Osteoblast (primary cell): Measurements from ENCODE around the gene PLAAT1. TPM values are rescaled to one million over a fixed set of nuclear protein-coding genes. Genes with fewer than 3 reads are reported as not detected.

Source experiments
- DNase-seq: peaks from one replicate; pipeline ENCODE4 v3.0.0; 2011; ENCODE audit warnings: low spot score, mixed read lengths; ENCODE audit not compliant: insufficient read length; ENCODE audit errors: missing footprints
- H2AFZ ChIP-seq: 2 replicates; pipeline ENCODE4 v1.6.0; 2011; ENCODE audit warnings: mild to moderate bottlenecking, low read length
- H3K27ac ChIP-seq: 2 replicates; pipeline ENCODE4 v1.5.1; 2011; ENCODE audit warnings: mild to moderate bottlenecking, low read depth, low read length, moderate library complexity
- H3K27me3 ChIP-seq: 2 replicates; pipeline ENCODE4 v1.6.0; 2012; ENCODE audit warnings: mild to moderate bottlenecking, control low read depth, inconsistent platforms, low read length, moderate library complexity; ENCODE audit not compliant: insufficient read depth
- H3K36me3 ChIP-seq: 2 replicates; pipeline ENCODE4 v1.5.1; 2011; ENCODE audit warnings: mild to moderate bottlenecking, low read length, control low read depth, moderate library complexity; ENCODE audit not compliant: insufficient read depth
- H3K4me1 ChIP-seq: 2 replicates; pipeline ENCODE4 v1.5.1; 2011; ENCODE audit warnings: mild to moderate bottlenecking, low read length, control low read depth, moderate library complexity; ENCODE audit not compliant: insufficient read depth
- H3K4me2 ChIP-seq: 2 replicates; pipeline ENCODE4 v1.6.0; 2011; ENCODE audit warnings: mild to moderate bottlenecking, low read length; ENCODE audit not compliant: insufficient read depth
- H3K4me3 ChIP-seq: fragments of 200-600 bp; sonication (generic); 3 replicates; pipeline ENCODE4 v1.5.1; 2012; ENCODE audit warnings: mild to moderate bottlenecking, low read length, inconsistent platforms; ENCODE audit not compliant: insufficient read depth
- H3K79me2 ChIP-seq: 2 replicates; pipeline ENCODE4 v1.6.0; 2012; ENCODE audit warnings: mild to moderate bottlenecking, low read length, control low read depth, inconsistent platforms; ENCODE audit not compliant: insufficient read depth
- H3K9me3 ChIP-seq: 2 replicates; pipeline ENCODE4 v1.5.1; 2011; ENCODE audit warnings: low read depth, low read length, control low read depth
- H4K20me1 ChIP-seq: 2 replicates; pipeline ENCODE4 v1.6.0; 2012; ENCODE audit warnings: mild to moderate bottlenecking, low read length, control low read depth; ENCODE audit not compliant: insufficient read depth
- total RNA-seq: library from RNA; depleted of rRNA; stranded (reverse); fragments of >200 nt; gene quantifications from 2 replicates; pipeline ENCODE4 v1.2.3, GENCODE V29; 2012
- TF ChIP-seq, protein P1 (sequence below): IDR thresholded peaks from 2 replicates; pipeline ENCODE4 v1.5.1; 2011; ENCODE audit warnings: mild to moderate bottlenecking, low read depth, low read length, moderate library complexity; ENCODE audit errors: extremely low read depth

Gene PLAAT1
- total RNA-seq, 1 donor, result under 0.01 TPM

DNA sequence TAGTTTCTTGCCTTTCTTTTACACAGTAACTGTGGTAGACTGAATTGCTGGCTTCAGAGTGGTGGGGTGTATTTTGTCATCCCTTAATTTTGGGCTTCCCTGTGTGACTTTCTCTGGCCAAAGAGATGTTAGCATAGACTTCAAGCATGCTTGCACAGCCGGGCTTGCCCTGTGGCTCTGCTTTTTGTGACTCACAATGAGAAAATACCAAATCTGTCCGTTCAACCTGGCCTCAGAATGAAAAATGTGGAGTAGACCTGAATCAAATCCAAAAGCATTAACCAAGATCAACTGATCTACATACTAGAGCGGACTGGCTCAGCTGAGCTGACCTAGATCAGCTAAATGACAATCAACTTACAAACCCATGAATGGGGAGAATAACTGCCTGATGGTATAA is 51.4 kb downstream of the PLAAT1 start:
- no peaks in the 10 kb centered on the region for H3K27me3 ChIP-seq
- H3K4me2 ChIP-seq, result no peak overlapping the region
- H3K9me3 ChIP-seq, result no peaks in the 10 kb centered on the region
- TF ChIP-seq, protein P1, sequence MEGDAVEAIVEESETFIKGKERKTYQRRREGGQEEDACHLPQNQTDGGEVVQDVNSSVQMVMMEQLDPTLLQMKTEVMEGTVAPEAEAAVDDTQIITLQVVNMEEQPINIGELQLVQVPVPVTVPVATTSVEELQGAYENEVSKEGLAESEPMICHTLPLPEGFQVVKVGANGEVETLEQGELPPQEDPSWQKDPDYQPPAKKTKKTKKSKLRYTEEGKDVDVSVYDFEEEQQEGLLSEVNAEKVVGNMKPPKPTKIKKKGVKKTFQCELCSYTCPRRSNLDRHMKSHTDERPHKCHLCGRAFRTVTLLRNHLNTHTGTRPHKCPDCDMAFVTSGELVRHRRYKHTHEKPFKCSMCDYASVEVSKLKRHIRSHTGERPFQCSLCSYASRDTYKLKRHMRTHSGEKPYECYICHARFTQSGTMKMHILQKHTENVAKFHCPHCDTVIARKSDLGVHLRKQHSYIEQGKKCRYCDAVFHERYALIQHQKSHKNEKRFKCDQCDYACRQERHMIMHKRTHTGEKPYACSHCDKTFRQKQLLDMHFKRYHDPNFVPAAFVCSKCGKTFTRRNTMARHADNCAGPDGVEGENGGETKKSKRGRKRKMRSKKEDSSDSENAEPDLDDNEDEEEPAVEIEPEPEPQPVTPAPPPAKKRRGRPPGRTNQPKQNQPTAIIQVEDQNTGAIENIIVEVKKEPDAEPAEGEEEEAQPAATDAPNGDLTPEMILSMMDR, result no peak
- no peaks in the 10 kb centered on the region for H4K20me1 ChIP-seq
- no peaks in the 10 kb centered on the region for H3K4me1 ChIP-seq
- H3K79me2 ChIP-seq, result no peaks in the 10 kb centered on the region
- H3K27ac ChIP-seq, result no peak overlapping the region
- H3K36me3 ChIP-seq, result no peaks in the 10 kb centered on the region
- H2AFZ ChIP-seq, result no peak overlapping the region
- no peak overlapping the region for H3K4me3 ChIP-seq
- no peak for DNase-seq

DNA sequence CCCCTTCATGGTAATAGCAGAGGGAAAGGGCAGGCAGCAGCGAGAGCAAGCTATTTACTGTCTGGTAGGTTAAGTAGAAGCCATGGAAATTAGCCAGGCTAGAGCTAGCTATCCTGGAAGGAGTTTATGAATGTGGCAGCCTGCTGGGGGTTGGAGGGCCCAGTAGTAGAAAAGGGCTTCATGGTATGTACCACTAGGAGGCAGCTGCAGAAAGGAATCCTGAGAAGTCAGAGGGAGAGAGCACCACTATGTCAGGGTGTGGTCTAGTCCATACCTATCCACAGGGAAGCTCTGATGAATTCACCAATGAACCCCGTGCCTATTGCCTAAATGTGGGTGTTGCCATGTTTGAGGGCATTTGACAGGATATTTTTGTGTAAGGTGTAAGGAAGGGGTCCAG is 55.0 kb downstream of the PLAAT1 start:
- H2AFZ ChIP-seq, result no peak overlapping the region
- TF ChIP-seq, protein P1, result no peak
- H3K4me3 ChIP-seq, result no peak overlapping the region
- no peaks in the 10 kb centered on the region for H3K27me3 ChIP-seq
- no peaks in the 10 kb centered on the region for H3K4me1 ChIP-seq
- no peak overlapping the region for H3K27ac ChIP-seq
- no peaks in the 10 kb centered on the region for H3K79me2 ChIP-seq
- H3K4me2 ChIP-seq, result no peak overlapping the region
- no peaks in the 10 kb centered on the region for H4K20me1 ChIP-seq
- DNase-seq, result no peak
- H3K9me3 ChIP-seq, result no peaks in the 10 kb centered on the region
- no peaks in the 10 kb centered on the region for H3K36me3 ChIP-seq

DNA sequence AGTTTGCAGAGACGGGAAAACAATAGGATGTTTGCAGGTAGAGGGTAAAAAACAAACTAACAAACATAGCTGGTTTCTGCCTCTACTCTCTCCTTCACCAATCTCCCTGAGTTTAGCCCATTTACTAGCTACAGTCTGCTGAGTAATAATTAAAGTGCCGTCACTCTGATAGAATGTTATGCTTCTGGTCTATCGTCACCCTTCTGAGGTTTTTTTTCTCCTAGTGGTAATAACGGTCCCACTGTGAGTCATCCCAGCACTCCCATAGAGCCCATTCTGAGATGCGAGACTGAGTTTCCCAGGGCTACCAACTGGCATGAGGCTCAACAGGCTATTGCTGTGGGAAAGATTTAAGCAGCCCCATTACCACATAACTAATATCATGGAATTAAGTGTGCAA is 56.4 kb downstream of the PLAAT1 start:
- Histone ChIP-seq H3K4me1 (no peaks in the 10 kb centered on the region), H3K27me3 (no peaks in the 10 kb centered on the region), H3K27ac (no peak overlapping the region), H4K20me1 (no peaks in the 10 kb centered on the region), H3K9me3 (no peaks in the 10 kb centered on the region), H3K79me2 (no peaks in the 10 kb centered on the region), H3K4me2 (no peak overlapping the region), H2AFZ (no peak overlapping the region), H3K4me3 (no peak overlapping the region), H3K36me3 (no peaks in the 10 kb centered on the region)
- no peak for DNase-seq
- TF ChIP-seq, protein P1, result no peak

DNA sequence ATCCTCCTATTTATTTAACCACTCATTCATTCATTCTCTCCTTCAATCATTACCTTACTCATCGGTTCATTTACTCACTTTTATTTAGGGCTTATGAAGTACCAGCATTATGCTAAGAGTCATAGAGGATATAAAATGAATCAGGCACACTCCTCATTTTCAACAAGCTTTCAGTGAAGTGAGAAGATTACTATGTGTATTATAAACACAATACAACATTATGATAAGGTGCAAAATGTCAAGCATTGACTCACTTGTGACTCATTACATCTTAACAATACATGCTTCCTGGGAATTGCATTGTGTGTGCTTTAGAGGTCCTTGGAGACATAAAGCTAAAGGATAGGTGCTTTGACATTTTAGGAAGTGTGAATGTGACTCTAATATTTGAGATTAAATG is 60.4 kb downstream of the PLAAT1 start:
- no peaks in the 10 kb centered on the region for H4K20me1 ChIP-seq
- no peak overlapping the region for H3K4me2 ChIP-seq
- no peak overlapping the region for H3K4me3 ChIP-seq
- no peak for DNase-seq
- H3K27ac ChIP-seq, result no peak overlapping the region
- H2AFZ ChIP-seq, result no peak overlapping the region
- H3K4me1 ChIP-seq, result no peaks in the 10 kb centered on the region
- no peaks in the 10 kb centered on the region for H3K9me3 ChIP-seq
- TF ChIP-seq, protein P1, result no peak
- H3K36me3 ChIP-seq, result no peaks in the 10 kb centered on the region
- no peaks in the 10 kb centered on the region for H3K79me2 ChIP-seq
- no peaks in the 10 kb centered on the region for H3K27me3 ChIP-seq
